SK-MEL-5 (cell line): ENCODE results near the gene ARPP19. TPM values are rescaled to one million over a fixed set of nuclear protein-coding genes. Genes with fewer than 3 reads are reported as not detected.

ENCODE experiments used
- total RNA-seq: library from RNA; depleted of rRNA; stranded (reverse); fragments of >200 nt; shearing (Covaris generic); gene quantifications from 2 replicates; pipeline ENCODE4 v1.2.3, GENCODE V29; 2014; rRNA removed

ARPP19 gene
- total RNA-seq, 1 experiment from 2014 or later, result 131 TPM

Other genes starting within 250 kb of the ARPP19 start
- gene MYO5A, start 40.1 kb downstream of the ARPP19 start, total RNA-seq, result 103 and 112 TPM in 2 replicates
- gene ATOSA, start 110.4 kb upstream of the ARPP19 start, total RNA-seq, result 14.7 and 15.5 TPM in 2 replicates
- gene ONECUT1, start 221.3 kb upstream of the ARPP19 start, total RNA-seq, result 5.0 and 6.5 TPM in 2 replicates